ENCODE results near the gene STAT5B.

The STAT5B gene

DNA sequence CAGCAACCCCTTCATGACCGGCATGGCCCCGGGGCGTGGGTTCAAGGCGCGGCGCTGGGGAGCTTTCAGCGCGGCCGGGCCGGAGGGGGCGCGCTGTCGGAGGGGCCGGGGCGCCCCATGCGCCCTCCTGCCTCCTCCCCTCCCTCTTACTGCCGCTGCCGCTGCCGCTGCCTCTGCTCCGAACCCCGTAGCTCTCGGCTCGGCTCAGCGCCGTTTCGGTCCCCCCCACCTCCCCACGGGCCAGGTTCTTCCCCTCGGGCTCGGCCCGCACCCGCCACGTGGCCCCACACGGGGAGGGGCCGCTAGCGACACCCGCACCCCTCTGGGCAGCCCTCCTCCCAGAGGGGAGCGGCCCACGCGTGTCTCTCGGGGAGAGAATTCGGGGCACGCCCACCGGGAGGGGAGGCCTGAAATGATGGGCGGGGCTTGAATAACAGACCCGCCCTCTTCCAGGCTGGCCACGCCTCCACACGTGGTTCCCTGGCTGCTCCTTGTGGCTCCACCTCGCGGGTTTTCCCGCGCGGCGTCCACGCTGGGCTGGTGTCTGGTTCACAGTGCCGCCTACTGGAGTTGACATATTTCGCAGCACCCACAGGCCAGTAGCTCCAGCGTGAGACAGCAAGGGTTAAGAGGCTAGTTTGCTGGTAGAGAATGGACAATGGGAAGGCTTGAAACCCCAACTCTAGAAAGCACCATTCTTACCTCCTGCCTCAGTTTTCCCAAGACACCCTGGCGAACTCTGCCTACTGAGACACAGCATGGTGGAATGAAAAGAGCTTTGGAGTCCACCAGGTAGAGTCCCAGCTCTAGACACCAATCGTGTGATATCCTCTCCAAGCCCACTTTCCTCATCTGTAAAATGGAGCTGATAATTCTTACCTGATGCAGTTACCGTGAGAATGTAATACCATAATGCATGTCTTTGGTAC lies 95.0 kb downstream of the STAT5B start, which contains the start of gene KCNH4:
Gene KCNH4 (minus strand): TSS at position 221 of the 929 bp plus-strand sequence. CDS start 197 bp downstream, at position 24.
- Histone ChIP-seq H4K8ac (ENCODE audit: low read depth, low read length) (no peak within 1 kb of the TSS), H3K9me3 (ENCODE audit: insufficient read depth, low read depth, low read length) (peaks cover 9% of the 10 kb centered on the region), H3K27me3 (ENCODE audit: insufficient read depth, low read length) (peaks cover 38% of the 10 kb centered on the region), H3K79me2 (ENCODE audit: control insufficient read depth, insufficient read depth, low read length, poor library complexity) (no peaks in the 10 kb centered on the region), H2AK5ac (ENCODE audit: low read length) (no peak within 1 kb of the TSS), H3K36me3 (ENCODE audit: control insufficient read depth in 1 of 2, insufficient read depth in 2 of 2, low read length in 2 of 2) (no peaks in the 10 kb centered on the region), H3K27ac (ENCODE audit: low read depth, low read length) (no peak within 1 kb of the TSS), H3K9ac (ENCODE audit: low read length) (no peak within 1 kb of the TSS), H2BK5ac (ENCODE audit: low read depth, low read length, poor library complexity) (no peak within 1 kb of the TSS), H3K14ac (ENCODE audit: low read length) (no peak within 1 kb of the TSS), H3K4ac (ENCODE audit: low read depth, low read length) (no peak within 1 kb of the TSS), H3K23ac (ENCODE audit: low read length) (no peak within 1 kb of the TSS), H2BK12ac (ENCODE audit: low read length) (no peak within 1 kb of the TSS), H3K4me1 (ENCODE audit: control insufficient read depth in 1 of 2, insufficient read depth in 2 of 2, low read length in 2 of 2) (peaks cover 12 to 22% of the 10 kb centered on the region in 2 experiments), H3K4me3 (ENCODE audit: low read depth, low read length) (no peak within 1 kb of the TSS), H4K91ac (ENCODE audit: low read depth, low read length) (no peak within 1 kb of the TSS), H2BK120ac (ENCODE audit: insufficient read depth, low read length, poor library complexity) (no peak within 1 kb of the TSS), H2AFZ (ENCODE audit: insufficient read depth, low read length, poor library complexity) (no peak within 1 kb of the TSS), H4K12ac (ENCODE audit: low read depth, low read length) (no peak within 1 kb of the TSS), H3K18ac (ENCODE audit: low read length) (no peak within 1 kb of the TSS), H3K79me1 (ENCODE audit: low read length) (no peaks in the 10 kb centered on the region), H3K4me2 (ENCODE audit: low read length) (no peak within 1 kb of the TSS)
- DNase-seq, result peak; percentile 32 to 55
- no CpG with 5 or more reads among the region's 60 CpGs for WGBS (ENCODE audit: extremely low coverage, insufficient coverage, insufficient read length)

DNA sequence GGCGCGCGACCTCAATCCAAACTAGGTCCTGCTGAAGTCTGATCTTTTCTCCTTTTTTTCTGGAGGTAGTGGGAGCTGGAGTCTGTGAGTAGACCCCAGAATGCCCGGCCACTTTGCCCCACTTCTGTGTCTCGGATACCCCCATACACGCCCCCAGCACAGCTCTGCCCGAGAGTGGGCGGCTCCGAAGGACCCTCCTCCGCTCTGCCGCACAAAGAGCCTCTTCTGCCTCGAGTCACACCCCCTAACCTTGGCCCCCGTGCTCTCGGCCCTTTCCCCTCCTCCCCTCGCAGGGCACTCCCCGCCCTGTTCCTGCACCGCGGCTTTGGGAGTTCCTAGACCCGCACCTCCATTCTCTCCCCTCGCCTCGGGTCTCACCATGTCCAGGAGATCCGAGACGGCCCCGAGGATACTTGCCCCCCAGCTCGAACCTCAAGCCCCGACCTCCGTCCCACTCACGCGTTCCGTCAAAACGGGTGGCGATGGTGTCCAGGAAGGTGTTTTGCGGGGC lies 95.7 kb downstream of the STAT5B start:
- H3K18ac ChIP-seq (ENCODE audit: low read length), result no peak overlapping the region
- H2BK120ac ChIP-seq (ENCODE audit: insufficient read depth, low read length, poor library complexity), result no peak overlapping the region
- peaks cover 38% of the 10 kb centered on the region for H3K27me3 ChIP-seq (ENCODE audit: insufficient read depth, low read length)

DNA sequence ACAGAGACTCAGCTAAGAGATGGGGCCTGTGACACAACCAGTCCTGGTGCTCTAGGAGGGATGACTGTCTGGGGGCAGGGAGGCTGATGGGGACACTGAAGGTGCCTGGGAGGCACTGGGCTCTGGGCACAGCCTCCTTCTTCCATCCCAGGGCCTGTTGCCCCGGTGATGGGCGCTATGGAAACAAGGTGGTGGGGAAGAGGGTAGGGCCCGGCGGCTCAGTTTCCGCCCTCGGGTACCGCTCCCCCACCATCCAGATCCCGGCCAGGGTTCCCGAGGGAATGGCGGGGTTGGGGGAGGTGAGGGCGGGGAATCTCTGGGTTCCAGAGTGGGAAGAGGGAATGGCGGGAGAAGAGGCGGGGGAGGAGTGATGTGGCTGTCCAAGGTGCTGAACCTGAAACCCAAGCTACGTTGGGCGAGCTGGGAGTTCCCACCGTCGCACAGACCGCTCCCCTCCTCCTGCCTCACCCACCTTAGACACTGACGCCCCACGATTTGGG lies 96.2 kb downstream of the STAT5B start:
- no peak overlapping the region for H4K91ac ChIP-seq (ENCODE audit: low read depth, low read length)
- peaks cover 38% of the 10 kb centered on the region for H3K27me3 ChIP-seq (ENCODE audit: insufficient read depth, low read length)
- no peak overlapping the region for H4K8ac ChIP-seq (ENCODE audit: low read depth, low read length)
- DNase-seq, result peak in 1 of 2 donors; percentile 51
- H3K14ac ChIP-seq (ENCODE audit: low read length), result no peak overlapping the region
- H3K4ac ChIP-seq (ENCODE audit: low read depth, low read length), result no peak overlapping the region
- H2BK5ac ChIP-seq (ENCODE audit: low read depth, low read length, poor library complexity), result no peak overlapping the region
- H2BK120ac ChIP-seq (ENCODE audit: insufficient read depth, low read length, poor library complexity), result no peak overlapping the region
- H3K27ac ChIP-seq (ENCODE audit: low read depth, low read length), result no peak overlapping the region
- no peak overlapping the region for H2AFZ ChIP-seq (ENCODE audit: insufficient read depth, low read length, poor library complexity)
- H2BK12ac ChIP-seq (ENCODE audit: low read length), result no peak overlapping the region
- H3K79me2 ChIP-seq (ENCODE audit: control insufficient read depth, insufficient read depth, low read length, poor library complexity), result no peaks in the 10 kb centered on the region
- H3K9me3 ChIP-seq (ENCODE audit: insufficient read depth, low read depth, low read length), result peaks cover 9% of the 10 kb centered on the region
- no peak overlapping the region for H3K9ac ChIP-seq (ENCODE audit: low read length)
- H3K79me1 ChIP-seq (ENCODE audit: low read length), result no peaks in the 10 kb centered on the region
- no CpG with 5 or more reads among the region's 20 CpGs for WGBS (ENCODE audit: extremely low coverage, insufficient coverage, insufficient read length)
- H4K12ac ChIP-seq (ENCODE audit: low read depth, low read length), result no peak overlapping the region
- H3K23ac ChIP-seq (ENCODE audit: low read length), result no peak overlapping the region
- H3K18ac ChIP-seq (ENCODE audit: low read length), result no peak overlapping the region
- H3K4me3 ChIP-seq (ENCODE audit: low read depth, low read length), result no peak overlapping the region
- no peak overlapping the region for H2AK5ac ChIP-seq (ENCODE audit: low read length)
- no peak overlapping the region for H3K4me2 ChIP-seq (ENCODE audit: low read length)
- H3K36me3 ChIP-seq (ENCODE audit: control insufficient read depth in 1 of 2, insufficient read depth in 2 of 2, low read length in 2 of 2), result no peaks in the 10 kb centered on the region
- H3K4me1 ChIP-seq (ENCODE audit: control insufficient read depth in 1 of 2, insufficient read depth in 2 of 2, low read length in 2 of 2), result peaks cover 12 to 22% of the 10 kb centered on the region in 2 experiments

More for the DNA sequence above, 95.7 kb downstream of the STAT5B start:
- Histone ChIP-seq H2AFZ (ENCODE audit: insufficient read depth, low read length, poor library complexity) (no peak overlapping the region), H3K79me1 (ENCODE audit: low read length) (no peaks in the 10 kb centered on the region), H2BK5ac (ENCODE audit: low read depth, low read length, poor library complexity) (no peak overlapping the region), H3K4ac (ENCODE audit: low read depth, low read length) (no peak overlapping the region), H3K9ac (ENCODE audit: low read length) (no peak overlapping the region), H4K12ac (ENCODE audit: low read depth, low read length) (no peak overlapping the region), H3K14ac (ENCODE audit: low read length) (no peak overlapping the region), H3K27ac (ENCODE audit: low read depth, low read length) (no peak overlapping the region), H3K4me2 (ENCODE audit: low read length) (no peak overlapping the region), H3K23ac (ENCODE audit: low read length) (no peak overlapping the region), H2AK5ac (ENCODE audit: low read length) (no peak overlapping the region), H4K8ac (ENCODE audit: low read depth, low read length) (no peak overlapping the region), H3K36me3 (ENCODE audit: control insufficient read depth in 1 of 2, insufficient read depth in 2 of 2, low read length in 2 of 2) (no peaks in the 10 kb centered on the region), H2BK12ac (ENCODE audit: low read length) (no peak overlapping the region), H3K9me3 (ENCODE audit: insufficient read depth, low read depth, low read length) (peaks cover 9% of the 10 kb centered on the region), H3K79me2 (ENCODE audit: control insufficient read depth, insufficient read depth, low read length, poor library complexity) (no peaks in the 10 kb centered on the region), H3K4me1 (ENCODE audit: control insufficient read depth in 1 of 2, insufficient read depth in 2 of 2, low read length in 2 of 2) (peaks cover 12 to 22% of the 10 kb centered on the region in 2 experiments), H4K91ac (ENCODE audit: low read depth, low read length) (no peak overlapping the region), H3K4me3 (ENCODE audit: low read depth, low read length) (no peak overlapping the region)
- DNase-seq, result no peak
- WGBS (ENCODE audit: extremely low coverage, insufficient coverage, insufficient read length), result no CpG with 5 or more reads among the region's 33 CpGs

DNA sequence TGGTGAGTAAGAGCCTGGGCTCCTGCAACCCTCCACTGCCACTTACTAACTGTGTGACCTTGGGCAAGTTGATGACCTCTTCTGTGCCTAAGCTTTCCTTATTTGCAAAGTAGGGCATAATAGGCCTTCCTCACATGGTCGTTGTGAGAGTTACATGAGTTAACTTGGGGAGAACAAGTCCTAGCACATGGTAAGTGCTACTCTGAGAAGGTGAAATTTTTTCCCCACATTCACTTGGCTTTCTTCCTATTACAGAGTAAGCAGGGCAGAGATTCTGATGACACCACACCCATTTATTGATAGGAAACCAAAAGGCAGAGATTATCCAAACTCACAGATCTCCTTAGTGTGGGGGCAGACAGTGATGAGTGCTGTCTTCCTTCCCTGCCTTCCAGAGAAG lies 96.9 kb downstream of the STAT5B start:
- Histone ChIP-seq H4K8ac (ENCODE audit: low read depth, low read length) (no peak overlapping the region), H3K4ac (ENCODE audit: low read depth, low read length) (no peak overlapping the region), H3K27ac (ENCODE audit: low read depth, low read length) (no peak overlapping the region), H3K14ac (ENCODE audit: low read length) (no peak overlapping the region), H4K12ac (ENCODE audit: low read depth, low read length) (no peak overlapping the region), H3K27me3 (ENCODE audit: insufficient read depth, low read length) (peaks cover 35% of the 10 kb centered on the region), H3K9me3 (ENCODE audit: insufficient read depth, low read depth, low read length) (peaks cover 9% of the 10 kb centered on the region), H3K4me3 (ENCODE audit: low read depth, low read length) (no peak overlapping the region), H2BK12ac (ENCODE audit: low read length) (no peak overlapping the region), H3K79me1 (ENCODE audit: low read length) (no peaks in the 10 kb centered on the region), H3K4me1 (ENCODE audit: control insufficient read depth in 1 of 2, insufficient read depth in 2 of 2, low read length in 2 of 2) (peaks cover 9 to 18% of the 10 kb centered on the region in 2 experiments), H3K79me2 (ENCODE audit: control insufficient read depth, insufficient read depth, low read length, poor library complexity) (no peaks in the 10 kb centered on the region), H3K4me2 (ENCODE audit: low read length) (no peak overlapping the region), H2AK5ac (ENCODE audit: low read length) (no peak overlapping the region), H2AFZ (ENCODE audit: insufficient read depth, low read length, poor library complexity) (no peak overlapping the region), H2BK5ac (ENCODE audit: low read depth, low read length, poor library complexity) (no peak overlapping the region), H2BK120ac (ENCODE audit: insufficient read depth, low read length, poor library complexity) (no peak overlapping the region), H3K36me3 (ENCODE audit: control insufficient read depth in 1 of 2, insufficient read depth in 2 of 2, low read length in 2 of 2) (no peaks in the 10 kb centered on the region), H3K23ac (ENCODE audit: low read length) (no peak overlapping the region), H3K9ac (ENCODE audit: low read length) (no peak overlapping the region), H4K91ac (ENCODE audit: low read depth, low read length) (no peak overlapping the region), H3K18ac (ENCODE audit: low read length) (no peak overlapping the region)
- DNase-seq, result no peak
- no CpG with 5 or more reads among the region's 1 CpG for WGBS (ENCODE audit: extremely low coverage, insufficient coverage, insufficient read length)
